Spleen (tissue), 7 donors: ENCODE measurements around the gene BPIFA1.

ENCODE experiments used
- CTCF ChIP-seq, 11 experiments: fragments of 200-600 bp in 7 of 11; fragments of 450-650 bp in 4 of 11; sonication (generic) in 4 of 11; IDR thresholded peaks in 8 of 11; conservative IDR thresholded peaks in 3 of 11; 1 replicate in 7 of 11; 2 replicates in 4 of 11; pipeline versions ENCODE4 v1.4.0 to v1.8.0; 2016 to 2021; ENCODE audit warnings: antibody characterized with exemption in 11 of 11, inconsistent platforms in 4 of 11, mild to moderate bottlenecking in 1 of 11
- POLR2A ChIP-seq, 3 donors: fragments of 450-650 bp; IDR thresholded peaks; one replicate each; pipeline ENCODE4 v1.5.1; 2017; ENCODE audit warnings: antibody characterized with exemption in 3 of 3, mild to moderate bottlenecking in 1 of 3
- POLR2AphosphoS5 ChIP-seq, 3 donors: sonication (generic); formaldehyde crosslinking; IDR thresholded peaks; one replicate each; pipeline ENCODE4 v1.5.1; 2017; ENCODE audit warnings: antibody characterized with exemption in 3 of 3
- donor health status: DM: no; HTN: no; CAD: no; lungs with moderate emphysema.
- donor health status: DM: no; HTN: no; CAD: no.
- donor health status: DM: no; HTN: no; CAD: no.

GRCh38 chr20:33187491-33187890, 48.3 kb upstream of the BPIFA1 start:
- TF ChIP-seq CTCF (IDR thresholded peaks at IDR 0.05 in 8 of 11, conservative IDR thresholded peaks at IDR 0.05 in 3 of 11) (no peak), POLR2AphosphoS5 (IDR thresholded peaks at IDR 0.05) (no peak), POLR2A (IDR thresholded peaks at IDR 0.05) (no peak)
